ENCODE measurements around the gene PIN1. TPM values are rescaled to one million over a fixed set of nuclear protein-coding genes. Genes with fewer than 3 reads are reported as not detected.

The PIN1 gene
- total RNA-seq, 1 donor from 2014 or later, result 57.1 TPM

DNA sequence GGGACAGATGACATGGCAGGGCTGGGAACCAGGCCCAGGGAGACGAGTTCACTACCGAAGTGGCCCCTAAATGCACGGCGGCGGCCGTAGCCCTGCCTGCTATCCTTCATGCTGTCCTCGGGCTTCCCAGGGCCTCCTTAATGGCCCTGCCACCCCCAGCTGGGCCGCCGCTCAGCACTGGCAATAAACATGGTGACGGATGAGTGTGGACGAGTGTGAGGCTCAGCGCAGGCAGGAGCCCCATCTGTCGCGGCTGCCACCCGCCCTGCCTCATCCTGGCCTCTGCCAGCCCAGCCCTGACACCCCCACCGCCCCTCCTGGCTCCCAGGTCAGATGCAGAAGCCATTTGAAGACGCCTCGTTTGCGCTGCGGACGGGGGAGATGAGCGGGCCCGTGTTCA, 13.6 kb downstream of the PIN1 start:
- DNase-seq (no peak), ATAC-seq (ENCODE audit: low read depth) (no peak)
- no peak overlapping the region for H3K27ac Mint-ChIP-seq
- ChIA-PET POLR2A (no interaction called here), CTCF (no interaction called here)
- peaks cover 50% of the 10 kb centered on the region for H3K36me3 Mint-ChIP-seq (ENCODE audit: low read depth)
- no peak overlapping the region for H3K4me3 Mint-ChIP-seq
- no peaks in the 10 kb centered on the region for H3K4me1 Mint-ChIP-seq
- no peaks in the 10 kb centered on the region for H3K27me3 Mint-ChIP-seq
- intact Hi-C loops (cut with micrococcal nuclease), result no loop called here
- TF ChIP-seq, protein P1, sequence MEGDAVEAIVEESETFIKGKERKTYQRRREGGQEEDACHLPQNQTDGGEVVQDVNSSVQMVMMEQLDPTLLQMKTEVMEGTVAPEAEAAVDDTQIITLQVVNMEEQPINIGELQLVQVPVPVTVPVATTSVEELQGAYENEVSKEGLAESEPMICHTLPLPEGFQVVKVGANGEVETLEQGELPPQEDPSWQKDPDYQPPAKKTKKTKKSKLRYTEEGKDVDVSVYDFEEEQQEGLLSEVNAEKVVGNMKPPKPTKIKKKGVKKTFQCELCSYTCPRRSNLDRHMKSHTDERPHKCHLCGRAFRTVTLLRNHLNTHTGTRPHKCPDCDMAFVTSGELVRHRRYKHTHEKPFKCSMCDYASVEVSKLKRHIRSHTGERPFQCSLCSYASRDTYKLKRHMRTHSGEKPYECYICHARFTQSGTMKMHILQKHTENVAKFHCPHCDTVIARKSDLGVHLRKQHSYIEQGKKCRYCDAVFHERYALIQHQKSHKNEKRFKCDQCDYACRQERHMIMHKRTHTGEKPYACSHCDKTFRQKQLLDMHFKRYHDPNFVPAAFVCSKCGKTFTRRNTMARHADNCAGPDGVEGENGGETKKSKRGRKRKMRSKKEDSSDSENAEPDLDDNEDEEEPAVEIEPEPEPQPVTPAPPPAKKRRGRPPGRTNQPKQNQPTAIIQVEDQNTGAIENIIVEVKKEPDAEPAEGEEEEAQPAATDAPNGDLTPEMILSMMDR (IDR thresholded peaks at IDR 0.05), result no peak
- H3K9me3 Mint-ChIP-seq, result no peaks in the 10 kb centered on the region

DNA sequence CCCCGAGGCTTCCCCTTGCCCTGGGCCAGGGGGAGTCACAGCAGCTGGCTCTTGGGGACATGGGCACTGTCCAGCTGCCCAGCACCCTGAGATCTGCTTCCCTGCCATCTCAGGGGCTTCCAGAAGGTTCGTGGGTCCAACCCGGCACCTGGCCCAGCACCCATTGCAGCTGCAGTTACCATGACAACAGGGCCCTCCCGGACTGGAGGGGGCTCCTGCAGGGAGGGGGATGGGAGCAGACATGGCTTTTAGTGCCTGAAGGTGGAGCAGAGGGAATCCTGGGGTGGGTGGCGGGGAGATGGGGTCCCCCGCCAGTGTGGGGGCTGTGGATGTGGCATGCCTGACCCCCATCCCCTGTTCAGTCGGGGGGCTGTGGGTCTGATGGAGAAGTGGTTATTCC, 14.7 kb downstream of the PIN1 start:
- no peak overlapping the region for H3K27ac Mint-ChIP-seq

DNA sequence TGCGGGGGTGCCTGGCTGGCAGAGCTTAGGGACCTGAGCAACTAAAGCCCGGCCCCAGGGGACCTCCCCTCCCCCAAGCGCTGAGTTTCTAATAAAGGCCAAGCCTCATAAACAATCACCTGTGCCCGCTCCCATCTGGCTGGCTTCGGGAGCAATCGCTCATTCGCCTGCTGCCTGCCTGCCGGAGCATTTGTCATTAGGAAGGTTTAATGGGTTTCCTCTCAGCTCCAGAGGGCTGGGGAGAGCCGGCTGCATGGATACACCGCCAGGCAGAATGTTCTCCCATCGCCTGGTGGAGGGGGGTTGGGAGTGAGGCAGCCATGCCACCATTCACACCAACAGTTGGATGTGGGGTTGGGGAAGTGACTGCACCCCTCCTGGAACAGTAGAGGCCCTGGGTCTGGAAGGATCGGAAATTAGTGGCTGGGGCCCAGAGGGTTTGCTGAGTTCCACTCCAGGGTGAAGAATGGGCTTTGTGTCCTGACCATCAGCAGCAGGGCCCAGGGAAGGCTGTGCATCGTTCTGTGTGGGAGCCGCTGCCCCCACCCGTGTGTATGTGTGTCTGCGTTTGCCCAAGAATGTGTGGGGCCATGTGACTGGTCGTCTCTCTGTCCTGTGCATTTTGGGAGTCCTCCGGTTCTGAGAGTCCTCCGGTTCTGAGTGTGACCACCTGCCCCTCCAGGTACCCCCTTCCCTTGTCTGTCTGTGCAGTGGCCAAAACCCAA, 15.3 kb downstream of the PIN1 start:
- H3K27me3 Mint-ChIP-seq, result no peaks in the 10 kb centered on the region
- ChIA-PET CTCF (no interaction called here), POLR2A (no interaction called here)
- ATAC-seq (ENCODE audit: low read depth), result no peak
- no peaks in the 10 kb centered on the region for H3K9me3 Mint-ChIP-seq
- no peaks in the 10 kb centered on the region for H3K4me1 Mint-ChIP-seq
- H3K27ac Mint-ChIP-seq, result no peak overlapping the region
- TF ChIP-seq, protein P1 (IDR thresholded peaks at IDR 0.05), result no peak
- DNase-seq, result no peak
- no peak overlapping the region for H3K4me3 Mint-ChIP-seq
- H3K36me3 Mint-ChIP-seq (ENCODE audit: low read depth), result peaks cover 34% of the 10 kb centered on the region
- intact Hi-C loops (cut with micrococcal nuclease), result no loop called here

More for the DNA sequence above, 14.7 kb downstream of the PIN1 start:
- ATAC-seq (ENCODE audit: low read depth), result no peak
- Mint-ChIP-seq H3K36me3 (ENCODE audit: low read depth) (peaks cover 40% of the 10 kb centered on the region), H3K4me1 (no peaks in the 10 kb centered on the region), H3K4me3 (no peak overlapping the region), H3K9me3 (no peaks in the 10 kb centered on the region), H3K27me3 (no peaks in the 10 kb centered on the region)
- intact Hi-C loops (cut with micrococcal nuclease), result no loop called here
- CTCF ChIA-PET, result no interaction called here
- TF ChIP-seq, protein P1 (IDR thresholded peaks at IDR 0.05), result no peak
- no peak for DNase-seq
- POLR2A ChIA-PET, result interaction anchor here (0.6 kb wide), 1 partner anchor 483 kb away, joined by 10 read pairs; no protein-coding TSS in a partner anchor

DNA sequence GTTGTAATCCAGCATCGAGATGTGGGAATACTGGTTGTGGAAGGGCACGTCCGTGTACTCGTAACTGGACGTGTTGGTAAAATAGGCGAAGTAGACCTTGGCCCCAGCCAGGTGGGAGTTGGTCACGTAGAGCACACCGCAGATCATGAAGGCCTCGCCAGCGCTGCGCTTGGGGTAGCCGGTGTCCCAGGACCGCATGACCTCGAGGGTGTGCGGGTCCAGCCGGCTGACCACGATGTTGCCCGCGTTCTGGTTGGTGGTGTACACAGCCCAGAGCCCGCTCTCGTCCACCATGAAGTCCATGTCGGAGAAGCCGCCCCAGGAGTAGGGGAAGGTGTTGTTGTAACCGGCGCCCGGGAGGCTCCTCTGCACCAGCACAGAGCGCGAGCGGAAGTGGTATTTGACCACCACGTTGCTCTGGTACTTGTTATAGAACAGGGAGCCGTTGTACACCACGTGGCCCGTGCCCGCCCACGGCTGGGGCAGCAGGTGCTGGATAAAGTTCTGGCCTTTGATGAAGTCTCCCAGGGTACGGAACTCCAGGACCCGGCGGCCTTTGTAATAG, 19.2 kb downstream of the PIN1 start:
- Mint-ChIP-seq H3K27ac (no peak overlapping the region), H3K27me3 (no peaks in the 10 kb centered on the region), H3K9me3 (no peaks in the 10 kb centered on the region), H3K36me3 (ENCODE audit: low read depth) (peaks cover 7% of the 10 kb centered on the region), H3K4me3 (no peak overlapping the region), H3K4me1 (peaks cover 15% of the 10 kb centered on the region)
- no peak for DNase-seq
- no peak for ATAC-seq (ENCODE audit: low read depth)
- intact Hi-C loops (cut with micrococcal nuclease), result no loop called here
- ChIA-PET POLR2A (no interaction called here), CTCF (no interaction called here)
- TF ChIP-seq, protein P1 (IDR thresholded peaks at IDR 0.05), result no peak

DNA sequence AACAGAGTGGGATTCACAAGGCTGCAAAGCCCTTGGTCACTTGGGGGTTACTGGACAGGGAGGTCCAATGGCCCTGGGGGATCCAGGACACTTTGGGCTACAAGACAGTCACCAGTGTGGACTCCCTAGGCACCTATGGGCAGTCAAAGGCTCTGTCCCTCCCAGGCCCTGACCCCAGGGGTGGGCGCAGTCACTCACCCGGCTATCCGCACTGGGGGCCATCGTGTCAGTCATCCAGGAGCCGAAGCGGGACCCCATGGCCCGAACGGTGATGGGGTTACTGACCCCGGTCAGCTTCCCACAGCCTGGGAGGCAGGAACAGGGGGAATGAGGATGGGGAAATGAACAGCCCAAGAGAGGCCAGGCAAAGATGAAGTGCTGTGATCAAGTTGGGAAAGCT, 21.5 kb downstream of the PIN1 start:
- DNase-seq, result no peak
- no peak for ATAC-seq (ENCODE audit: low read depth)
- TF ChIP-seq, protein P1 (IDR thresholded peaks at IDR 0.05), result no peak
- no peak overlapping the region for H3K4me3 Mint-ChIP-seq
- peaks cover 2% of the 10 kb centered on the region for H3K36me3 Mint-ChIP-seq (ENCODE audit: low read depth)
- POLR2A ChIA-PET, result no interaction called here
- no peaks in the 10 kb centered on the region for H3K9me3 Mint-ChIP-seq
- H3K27ac Mint-ChIP-seq, result no peak overlapping the region
- no peaks in the 10 kb centered on the region for H3K27me3 Mint-ChIP-seq
- intact Hi-C loops (cut with micrococcal nuclease), result no loop called here
- CTCF ChIA-PET, result no interaction called here
- peaks cover 15% of the 10 kb centered on the region for H3K4me1 Mint-ChIP-seq
